GM12878 (cell line): ENCODE data around the gene ADAMTS2. TPM values are rescaled to one million over a fixed set of nuclear protein-coding genes. Genes with fewer than 3 reads are reported as not detected.

Source experiments
- ATAC-seq: fragments of 200-7000 bp; cut with Tn5 transposase; 3 replicates; pipeline ENCODE4 v1.9.1; 2020; ENCODE audit warnings: mild to moderate bottlenecking, moderate library complexity
- BruUV-seq: library from RNA; stranded (reverse); fragments of 400-500 nt; replicated peaks from 2 replicates; lab custom pipeline; 2021; lab: Mats Ljungman, UMichigan
- CTCF ChIA-PET: fragments of 300-600 bp; sonication (Branson Sonifier 250); formaldehyde crosslinking; extraction: SDS; loops from one replicate; lab custom pipeline; 2021; ENCODE audit warnings: inconsistent platforms; lab: Yijun Ruan, JAX
- POLR2A ChIA-PET: fragments of 350-600 bp; formaldehyde crosslinking; extraction: SDS; loops from one replicate; lab custom pipeline; 2021; ENCODE audit warnings: inconsistent platforms; lab: Charles Lee
- RAD21 ChIA-PET: fragments of 300-600 bp; sonication (Branson Sonifier 250); formaldehyde crosslinking; loops from one replicate; lab custom pipeline; 2023; ENCODE audit warnings: antibody characterized with exemption; ENCODE audit not compliant: unreplicated experiment; lab: Charles Lee
- SMC1A ChIA-PET: fragments of 300-600 bp; sonication (Branson Sonifier 250); formaldehyde crosslinking; loops from one replicate; lab custom pipeline; 2023; ENCODE audit not compliant: unreplicated experiment, uncharacterized antibody; lab: Charles Lee
- DNase-seq: peaks from one replicate; pipeline ENCODE4 v3.0.0-alpha.2; 2011; ENCODE audit warnings: low read depth, low spot score
- FAIRE-seq: peaks from 3 replicates; lab custom pipeline; 2011; peaks lifted over from hg19 to GRCh38; lab: Jason Lieb, UNC
- H2AFZ ChIP-seq: 2 replicates; pipeline ENCODE4 v1.6.0; 2011; ENCODE audit warnings: low read depth, low read length, control low read depth; ENCODE audit not compliant: control insufficient read depth
- H3K27ac ChIP-seq: 2 replicates; pipeline ENCODE4 v1.5.1; 2011; ENCODE audit warnings: control low read depth; ENCODE audit not compliant: control insufficient read depth, insufficient read depth
- H3K27me3 ChIP-seq, 2 experiments: replicated peaks in 1 of 2; 2 replicates each; pipeline versions ENCODE4 v1.6.0 to v1.6.1; 2011; ENCODE audit warnings: low read length in 1 of 2; ENCODE audit not compliant: control insufficient read depth in 2 of 2, insufficient read depth in 2 of 2
- H3K36me3 ChIP-seq, 2 experiments: 2 replicates each; pipeline ENCODE4 v1.5.1; 2011; ENCODE audit warnings: low read length in 1 of 2; ENCODE audit not compliant: control insufficient read depth in 2 of 2, insufficient read depth in 2 of 2
- H3K4me1 ChIP-seq: 2 replicates; pipeline ENCODE4 v1.6.1; 2011; ENCODE audit warnings: mild to moderate bottlenecking, low read length, moderate library complexity, mixed read lengths; ENCODE audit not compliant: control insufficient read depth, insufficient read depth
- H3K4me2 ChIP-seq: 2 replicates; pipeline ENCODE4 v1.6.0; 2011; ENCODE audit warnings: control low read depth; ENCODE audit not compliant: control insufficient read depth, insufficient read depth
- H3K4me3 ChIP-seq: fragments of 200-600 bp; sonication (generic); 2 replicates; pipeline ENCODE4 v1.5.1; 2016
- H3K79me2 ChIP-seq: 2 replicates; pipeline ENCODE4 v1.6.0; 2011; ENCODE audit warnings: low read length; ENCODE audit not compliant: control insufficient read depth, insufficient read depth
- H3K9ac ChIP-seq: 2 replicates; pipeline ENCODE4 v1.8.0; 2011; ENCODE audit warnings: low read length, control low read depth, mixed read lengths; ENCODE audit not compliant: control insufficient read depth, insufficient read depth
- H3K9me3 ChIP-seq: replicated peaks from 3 replicates; pipeline ENCODE4 v1.5.1; 2011; ENCODE audit warnings: mild to moderate bottlenecking, low read length; ENCODE audit not compliant: control insufficient read depth, insufficient read depth
- H4K20me1 ChIP-seq: 2 replicates; pipeline ENCODE4 v1.6.0; 2011; ENCODE audit not compliant: control insufficient read depth, insufficient read depth
- BACH1 ChIP-seq: fragments of 450-650 bp; IDR thresholded peaks from 2 replicates; pipeline ENCODE4 v1.6.1; 2017; ENCODE audit warnings: mild to moderate bottlenecking, borderline replicate concordance
- HDAC6 ChIP-seq: fragments of 200-600 bp; sonication (generic); IDR thresholded peaks from one replicate; pipeline ENCODE4 v1.8.0; 2017; ENCODE audit warnings: antibody characterized with exemption; ENCODE audit not compliant: unreplicated experiment
- NR2C2 ChIP-seq: IDR thresholded peaks from 2 replicates; pipeline ENCODE4 v1.6.1; 2011; ENCODE audit warnings: borderline replicate concordance, low read depth; ENCODE audit not compliant: control insufficient read depth, insufficient read length
- RELA ChIP-seq: fragments of 450-650 bp; IDR thresholded peaks from 2 replicates; pipeline ENCODE4 v1.8.0; 2014; ENCODE audit warnings: borderline replicate concordance; ENCODE audit not compliant: partially characterized antibody
- WGBS: methylation state at CpG from one replicate; pipeline ENCODE4 v1.1.6; 2016; ENCODE audit warnings: low lambda C conversion rate; ENCODE audit not compliant: insufficient replicate concordance, insufficient coverage; ENCODE audit errors: missing lambda C conversion rate; 5-methylcytosine and 5-hydroxymethylcytosine counted together
- in situ Hi-C: fragments of 300-500 bp; cut with MboI; formaldehyde crosslinking; loops from 9 replicates; pipeline ENCODE4 v1.14.3; 2018; ENCODE audit warnings: mixed read lengths
- intact Hi-C: fragments of 100-400 bp; cut with micrococcal nuclease; formaldehyde crosslinking; loops from one replicate; pipeline ENCODE4 v1.14.2; 2022; ENCODE audit not compliant: unreplicated experiment
- polyA plus RNA-seq, 11 experiments: library from polyadenylated mRNA; depleted of rRNA in 4 of 11; unstranded in 6 of 11; stranded (reverse) in 5 of 11; fragments of >200 nt; fragmentation: Nextera tagmentation in 4 of 11; fragmentation: Illumina TruSeq in 1 of 11; extraction: Ambion mirVana in 4 of 11; extraction: Trizol in 1 of 11; gene quantifications; 1 replicate in 1 of 11; 2 replicates in 10 of 11; pipeline versions ENCODE4 v1.2.1 to v1.2.3, GENCODE V29; 2011 to 2016; ENCODE audit warnings: inconsistent platforms in 2 of 11, missing spikeins in 2 of 11, low read depth in 1 of 11
- total RNA-seq, 4 experiments: library from RNA; depleted of rRNA in 3 of 4; stranded (reverse); fragments of >200 nt in 3 of 4; fragmentation: Illumina TruSeq in 1 of 4; extraction: Trizol in 1 of 4; gene quantifications; 2 replicates each; pipeline versions ENCODE4 v1.2.1 to v1.2.3, GENCODE V29; 2013 to 2021
- TF ChIP-seq, protein P1 (sequence below): IDR thresholded peaks from 2 replicates; pipeline ENCODE4 v1.6.1; 2011; ENCODE audit warnings: borderline replicate concordance, low read depth, mild to moderate bottlenecking, moderate library complexity, mixed read lengths, low read length; ENCODE audit not compliant: insufficient read depth; ENCODE audit errors: extremely low read length
- TF ChIP-seq, protein P2 (sequence below): fragments of 150-350 bp; IDR thresholded peaks from 2 replicates; pipeline ENCODE4 v1.6.1; 2014; ENCODE audit warnings: mild to moderate bottlenecking, low read depth, low read length

ADAMTS2 gene
- total and polyA plus RNA-seq, 10 of the 15 experiments (the other 5 are each of a cell fraction or from before 2014, with no cell fraction given), result 0.03 to 0.05 TPM; not detected in 8

DNA sequence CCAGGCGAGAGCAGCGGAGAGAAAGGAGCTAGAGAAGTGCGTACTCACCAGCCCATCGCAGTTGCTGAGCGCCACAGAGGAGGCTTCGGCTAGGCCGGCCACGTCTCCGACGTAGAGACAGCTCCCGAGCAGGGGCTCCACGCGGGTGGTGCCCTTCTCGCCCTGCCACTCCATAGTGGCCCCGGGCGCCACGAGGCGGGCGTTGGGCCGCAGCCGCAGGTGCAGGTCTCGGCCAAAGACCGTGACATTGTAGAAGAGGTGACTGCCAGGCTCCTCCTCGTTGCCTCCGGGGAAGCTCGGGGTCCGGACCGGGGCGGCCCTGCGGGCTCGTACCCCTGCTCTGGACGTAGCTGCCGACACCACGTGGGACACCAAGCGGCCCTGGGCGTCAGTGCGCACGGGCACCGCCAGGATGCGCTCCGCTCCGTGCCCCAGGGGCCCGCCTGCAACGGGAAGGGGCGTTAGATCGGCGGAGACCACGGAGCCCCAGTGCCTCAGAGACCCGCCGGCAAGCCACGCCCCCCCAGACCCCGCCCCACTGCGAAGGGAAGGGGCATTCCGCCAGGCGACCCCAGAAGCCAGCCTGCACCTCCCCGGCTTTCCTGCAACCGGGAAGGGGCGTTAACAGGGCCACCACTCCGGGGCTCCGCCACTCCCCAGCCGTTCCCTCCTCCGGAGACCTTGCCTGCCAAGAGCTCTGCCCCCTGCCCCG, 1.4 kb downstream of the ADAMTS2 start:
- Histone ChIP-seq H3K27me3 (no peaks in the 10 kb centered on the region; a peak in 3 of 4 replicates), H3K36me3 (no peaks in the 10 kb centered on the region), H3K4me3 (no peak overlapping the region), H3K9me3 (no peaks in the 10 kb centered on the region; the same call in 2 of the 3 replicates), H2AFZ (no peak overlapping the region), H3K79me2 (no peaks in the 10 kb centered on the region), H3K4me2 (no peak overlapping the region), H3K9ac (no peak overlapping the region), H4K20me1 (no peaks in the 10 kb centered on the region), H3K4me1 (no peaks in the 10 kb centered on the region), H3K27ac (no peak overlapping the region)
- ChIA-PET CTCF (no interaction called here), SMC1A (no interaction called here), RAD21 (no interaction called here), POLR2A (no interaction called here)
- TF ChIP-seq HDAC6 (peak; percentile 61), RELA (no peak), BACH1 (no peak), NR2C2 (no peak)
- TF ChIP-seq, protein P1, sequence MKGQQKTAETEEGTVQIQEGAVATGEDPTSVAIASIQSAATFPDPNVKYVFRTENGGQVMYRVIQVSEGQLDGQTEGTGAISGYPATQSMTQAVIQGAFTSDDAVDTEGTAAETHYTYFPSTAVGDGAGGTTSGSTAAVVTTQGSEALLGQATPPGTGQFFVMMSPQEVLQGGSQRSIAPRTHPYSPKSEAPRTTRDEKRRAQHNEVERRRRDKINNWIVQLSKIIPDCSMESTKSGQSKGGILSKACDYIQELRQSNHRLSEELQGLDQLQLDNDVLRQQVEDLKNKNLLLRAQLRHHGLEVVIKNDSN, result no peak
- TF ChIP-seq, protein P2, sequence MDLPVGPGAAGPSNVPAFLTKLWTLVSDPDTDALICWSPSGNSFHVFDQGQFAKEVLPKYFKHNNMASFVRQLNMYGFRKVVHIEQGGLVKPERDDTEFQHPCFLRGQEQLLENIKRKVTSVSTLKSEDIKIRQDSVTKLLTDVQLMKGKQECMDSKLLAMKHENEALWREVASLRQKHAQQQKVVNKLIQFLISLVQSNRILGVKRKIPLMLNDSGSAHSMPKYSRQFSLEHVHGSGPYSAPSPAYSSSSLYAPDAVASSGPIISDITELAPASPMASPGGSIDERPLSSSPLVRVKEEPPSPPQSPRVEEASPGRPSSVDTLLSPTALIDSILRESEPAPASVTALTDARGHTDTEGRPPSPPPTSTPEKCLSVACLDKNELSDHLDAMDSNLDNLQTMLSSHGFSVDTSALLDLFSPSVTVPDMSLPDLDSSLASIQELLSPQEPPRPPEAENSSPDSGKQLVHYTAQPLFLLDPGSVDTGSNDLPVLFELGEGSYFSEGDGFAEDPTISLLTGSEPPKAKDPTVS, result no peak
- 9% methylated on average over 57 of the region's 63 CpGs for WGBS
- BruUV-seq, result no TSS peak
- in situ Hi-C loops (no loop called here), intact Hi-C loops (no loop called here)
- DNase-seq (no peak), ATAC-seq (no peak), FAIRE-seq (no peak)
